ENCODE data around the gene ORMDL3.

DNA sequence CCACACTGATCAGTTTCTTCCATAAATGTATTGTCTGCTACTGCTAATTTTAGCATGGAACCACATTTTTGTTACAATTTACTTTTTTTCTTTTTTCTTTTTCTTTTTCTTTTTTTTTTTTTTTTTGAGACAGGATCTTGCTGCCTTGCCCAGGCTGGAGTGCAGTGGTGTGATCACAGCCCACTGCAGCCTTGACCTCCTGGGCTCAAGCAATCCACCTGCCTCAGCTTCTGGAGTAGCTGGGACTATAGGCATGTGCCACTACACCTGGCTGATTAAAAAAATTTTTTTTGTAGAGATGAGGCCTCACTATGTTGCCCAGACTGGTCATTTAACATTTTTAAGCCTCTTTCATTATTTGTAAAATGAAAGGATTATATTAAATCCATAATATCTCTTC lies 40.3 kb downstream of the ORMDL3 start:
- TF ChIP-seq, protein P1, sequence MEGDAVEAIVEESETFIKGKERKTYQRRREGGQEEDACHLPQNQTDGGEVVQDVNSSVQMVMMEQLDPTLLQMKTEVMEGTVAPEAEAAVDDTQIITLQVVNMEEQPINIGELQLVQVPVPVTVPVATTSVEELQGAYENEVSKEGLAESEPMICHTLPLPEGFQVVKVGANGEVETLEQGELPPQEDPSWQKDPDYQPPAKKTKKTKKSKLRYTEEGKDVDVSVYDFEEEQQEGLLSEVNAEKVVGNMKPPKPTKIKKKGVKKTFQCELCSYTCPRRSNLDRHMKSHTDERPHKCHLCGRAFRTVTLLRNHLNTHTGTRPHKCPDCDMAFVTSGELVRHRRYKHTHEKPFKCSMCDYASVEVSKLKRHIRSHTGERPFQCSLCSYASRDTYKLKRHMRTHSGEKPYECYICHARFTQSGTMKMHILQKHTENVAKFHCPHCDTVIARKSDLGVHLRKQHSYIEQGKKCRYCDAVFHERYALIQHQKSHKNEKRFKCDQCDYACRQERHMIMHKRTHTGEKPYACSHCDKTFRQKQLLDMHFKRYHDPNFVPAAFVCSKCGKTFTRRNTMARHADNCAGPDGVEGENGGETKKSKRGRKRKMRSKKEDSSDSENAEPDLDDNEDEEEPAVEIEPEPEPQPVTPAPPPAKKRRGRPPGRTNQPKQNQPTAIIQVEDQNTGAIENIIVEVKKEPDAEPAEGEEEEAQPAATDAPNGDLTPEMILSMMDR (IDR thresholded peaks at IDR 0.05 in 4 of 5, conservative IDR thresholded peaks at IDR 0.05 in 1 of 5) = no peak
- no peak for TF ChIP-seq POLR2A (IDR thresholded peaks at IDR 0.05)

All from gastrocnemius medialis (tissue), 4 donors.